ENCODE measurements around the gene DCPS.
"Not testable (repeated sequence)": the region's sequence is repeated elsewhere in the genome, so short reads cannot be mapped to it uniquely, and the experiment has no call there.

The DCPS gene

GRCh38 chr11:126357969-126358762, 54.3 kb downstream of the DCPS start:
- no peak for FAIRE-seq

GRCh38 chr11:126358763-126359160, 54.9 kb downstream of the DCPS start:
- no peak for DNase-seq (ENCODE audit: low spot score)
- FAIRE-seq, result no peak

More at GRCh38 chr11:126357969-126358762, 54.3 kb downstream of the DCPS start:
- no peak for DNase-seq (ENCODE audit: low spot score)

GRCh38 chr11:126359431-126360048, 55.7 kb downstream of the DCPS start:
- FAIRE-seq (no peak), DNase-seq (ENCODE audit: low spot score) (no peak)

GRCh38 chr11:126360049-126360446, 56.2 kb downstream of the DCPS start:
- FAIRE-seq (no peak), DNase-seq (ENCODE audit: low spot score) (no peak)

GRCh38 chr11:126361400-126361799, 57.5 kb downstream of the DCPS start:
- DNase-seq (ENCODE audit: low spot score) (no peak), FAIRE-seq (no peak)

GRCh38 chr11:126362879-126363655, 59.2 kb downstream of the DCPS start:
- DNase-seq (ENCODE audit: low spot score) (no peak), FAIRE-seq (no peak)

GRCh38 chr11:126363706-126364248, 59.9 kb downstream of the DCPS start:
- no peak for DNase-seq (ENCODE audit: low spot score)
- no peak for FAIRE-seq

GRCh38 chr11:126364735-126365134, 60.9 kb downstream of the DCPS start:
- not testable (repeated sequence) for DNase-seq (ENCODE audit: low spot score)

GRCh38 chr11:126365508-126365907, 61.6 kb downstream of the DCPS start:
- not testable (repeated sequence) for FAIRE-seq; DNase-seq (ENCODE audit: low spot score)

More at GRCh38 chr11:126364735-126365134, 60.9 kb downstream of the DCPS start:
- FAIRE-seq, result not testable (repeated sequence)

- DNase-seq (ENCODE audit: low spot score) (no peak), FAIRE-seq (no peak)
Measured at GRCh38 chr11:126366064-126366822, 62.4 kb downstream of the DCPS start.

- not testable (repeated sequence) for DNase-seq (ENCODE audit: low spot score); FAIRE-seq
Measured at GRCh38 chr11:126366823-126367654, 63.2 kb downstream of the DCPS start.

- DNase-seq (ENCODE audit: low spot score), result not testable (repeated sequence)
Measured at GRCh38 chr11:126367806-126368205, 63.9 kb downstream of the DCPS start.

GRCh38 chr11:126368336-126369119, 64.7 kb downstream of the DCPS start:
- DNase-seq (ENCODE audit: low spot score); FAIRE-seq: not testable (repeated sequence)

More at GRCh38 chr11:126367806-126368205, 63.9 kb downstream of the DCPS start:
- not testable (repeated sequence) for FAIRE-seq

GRCh38 chr11:126370016-126370415, 66.2 kb downstream of the DCPS start:
- FAIRE-seq (no peak), DNase-seq (ENCODE audit: low spot score) (no peak)

GRCh38 chr11:126371595-126371994, 67.7 kb downstream of the DCPS start:
- DNase-seq (ENCODE audit: low spot score) (no peak), FAIRE-seq (no peak)

- DNase-seq (ENCODE audit: low spot score) (peak; percentile 6), FAIRE-seq (peak; percentile 83)
Measured at GRCh38 chr11:126373389-126374066, 69.7 kb downstream of the DCPS start.

- not testable (repeated sequence) for DNase-seq (ENCODE audit: low spot score); FAIRE-seq
Measured at GRCh38 chr11:126374562-126375300, 70.9 kb downstream of the DCPS start.

- no peak for FAIRE-seq
- DNase-seq (ENCODE audit: low spot score), result no peak
Measured at GRCh38 chr11:126375726-126376125, 71.9 kb downstream of the DCPS start.

All from RCC 7860 (cell line).